AG09319 (cell line): ENCODE results near the gene RHCE.

Experiments
- DNase-seq: peaks from one replicate; pipeline ENCODE4 v3.0.0-alpha.2; 2010; ENCODE audit warnings: low read depth; ENCODE audit errors: extremely low read depth
- CTCF ChIP-seq: IDR thresholded peaks from 2 replicates; pipeline ENCODE4 v1.5.1; 2011; ENCODE audit warnings: low read depth, mild to moderate bottlenecking, inconsistent platforms, low read length, moderate library complexity

RHCE gene

GRCh38 chr1:25360596-25361581, 59.7 kb downstream of the RHCE start:
- no peak for TF ChIP-seq CTCF
- no peak for DNase-seq

GRCh38 chr1:25356848-25357247, 63.8 kb downstream of the RHCE start:
- no peak for DNase-seq
- no peak for TF ChIP-seq CTCF

GRCh38 chr1:25356441-25356840, 64.2 kb downstream of the RHCE start:
- DNase-seq, result no peak
- TF ChIP-seq CTCF, result no peak

GRCh38 chr1:25355841-25356395, 64.7 kb downstream of the RHCE start:
- no peak for DNase-seq
- no peak for TF ChIP-seq CTCF

GRCh38 chr1:25349606-25350005, 71.0 kb downstream of the RHCE start:
- TF ChIP-seq CTCF, result no peak
- no peak for DNase-seq

- no peak for DNase-seq
Observed at GRCh38 chr1:25347556-25347955, 73.1 kb downstream of the RHCE start.

More at GRCh38 chr1:25347556-25347955, 73.1 kb downstream of the RHCE start:
- TF ChIP-seq CTCF, result no peak
